Right atrium auricular region (tissue), 2 donors: Measurements from ENCODE around the gene DEFB119. TPM values are rescaled to one million over a fixed set of nuclear protein-coding genes. Genes with fewer than 3 reads are reported as not detected.

ENCODE experiments used
- DNase-seq: peaks from one replicate; pipeline ENCODE4 v3.0.0-alpha.2; 2019; ENCODE audit warnings: low spot score
- H3K27ac ChIP-seq, 2 donors: fragments of 200-600 bp; sonication (generic); 1 replicate in 1 of 2; 2 replicates in 1 of 2; pipeline ENCODE4 v1.5.1; 2016 to 2019
- H3K27me3 ChIP-seq, 2 donors: fragments of 200-600 bp; sonication (generic); one replicate each; pipeline versions ENCODE4 v1.5.1 to v1.6.0; 2017 to 2019
- H3K36me3 ChIP-seq: fragments of 200-600 bp; sonication (generic); one replicate; pipeline ENCODE4 v1.5.1; 2016
- H3K4me1 ChIP-seq, 2 donors: fragments of 200-600 bp; sonication (generic); one replicate each; pipeline versions ENCODE4 v1.5.1 to v1.6.0; 2017 to 2019
- H3K4me3 ChIP-seq, 2 donors: fragments of 200-600 bp; sonication (generic); 1 replicate in 1 of 2; 2 replicates in 1 of 2; pipeline ENCODE4 v1.5.1; 2017 to 2019; ENCODE audit warnings: mild to moderate bottlenecking in 1 of 2, moderate library complexity in 1 of 2
- H3K9me3 ChIP-seq, 2 donors: fragments of 200-600 bp; sonication (generic); one replicate each; pipeline ENCODE4 v1.5.1; 2019
- CTCF ChIP-seq, 2 donors: fragments of 200-600 bp; sonication (generic); IDR thresholded peaks; one replicate each; pipeline ENCODE4 v1.5.1; 2019; ENCODE audit warnings: antibody characterized with exemption in 2 of 2
- total RNA-seq, 2 donors: library from RNA; depleted of rRNA; stranded (reverse); fragments of >200 nt; gene quantifications; one replicate each; pipeline ENCODE4 v1.1.0, GENCODE V29; 2016

Gene DEFB119
- total RNA-seq, 2 donors from 2014 or later = not detected

GRCh38 chr20:31330893-31331292 is 59.5 kb downstream of the DEFB119 start:
- no peak for TF ChIP-seq CTCF (IDR thresholded peaks at IDR 0.05)
- H3K4me3 ChIP-seq = no peak overlapping the region
- H3K27ac ChIP-seq = no peak overlapping the region
- DNase-seq = no peak
- H3K27me3 ChIP-seq = no peaks in the 10 kb centered on the region
- H3K9me3 ChIP-seq = peaks cover 0 to 11% of the 10 kb centered on the region in 2 donors
- no peaks in the 10 kb centered on the region for H3K4me1 ChIP-seq
- no peaks in the 10 kb centered on the region for H3K36me3 ChIP-seq

Other genes with a start within 250 kb of the DEFB119 start
- not detected for gene DEFB115, start 132.9 kb downstream of the DEFB119 start, total RNA-seq
- gene DEFB116, start 82.0 kb downstream of the DEFB119 start, total RNA-seq = not detected
- gene DEFB118, start 22.0 kb downstream of the DEFB119 start, total RNA-seq = not detected
- gene DEFB121, start 15.6 kb upstream of the DEFB119 start, total RNA-seq = not detected
- not detected for gene DEFB123, start 50.0 kb upstream of the DEFB119 start, total RNA-seq
- gene DEFB124, start 84.5 kb upstream of the DEFB119 start, total RNA-seq = not detected
- gene REM1, start 84.7 kb upstream of the DEFB119 start, total RNA-seq = 1 to 10 TPM; 3.0 to 3.1 TPM
- 10 to 100 TPM; 31.7 to 45.7 TPM for gene HM13, start 123.9 kb upstream of the DEFB119 start, total RNA-seq
- gene ID1, start 214.7 kb upstream of the DEFB119 start, total RNA-seq = 100 to 1,000 TPM; 450 to 815 TPM
- gene COX4I2, start 247.3 kb upstream of the DEFB119 start, total RNA-seq = 1 to 10 TPM; 6.8 to 9.0 TPM